Measurements from ENCODE around the gene TNFSF8. TPM values are rescaled to one million over a fixed set of nuclear protein-coding genes. Genes with fewer than 3 reads are reported as not detected.

The TNFSF8 gene
- total RNA-seq, 2 experiments from 2014 or later, result 27.7 to 50.3 TPM

GRCh38 chr9:114911167-114911821 lies 19.1 kb downstream of the TNFSF8 start:
- Histone ChIP-seq H3K9me2 (ENCODE audit: insufficient read depth, low read length) (no peaks in the 10 kb centered on the region), H3K4me1 (ENCODE audit: insufficient read depth, low read length, poor library complexity, severe bottlenecking) (peaks cover 81% of the 10 kb centered on the region), H3K9me3 (ENCODE audit: low read length) (no peaks in the 10 kb centered on the region), H3K27ac (ENCODE audit: low read depth, low read length, poor library complexity, severe bottlenecking) (peak overlapping the region; percentile 82), H3K36me3 (ENCODE audit: insufficient read depth, low read length) (peaks cover 79% of the 10 kb centered on the region), H2AFZ (ENCODE audit: low read length) (no peak overlapping the region), H3K79me2 (ENCODE audit: insufficient read depth, low read depth, low read length) (peaks cover 18% of the 10 kb centered on the region; the same call in 1 of the 2 replicates), H3K4me2 (ENCODE audit: low read length) (peak overlapping the region; percentile 69), H3K4me3 (ENCODE audit: low read depth, low read length, poor library complexity, severe bottlenecking) (no peak overlapping the region), H4K20me1 (ENCODE audit: insufficient read depth, low read length) (no peaks in the 10 kb centered on the region)
- no peak for DNase-seq (ENCODE audit: low spot score)
- intact Hi-C loops (cut with micrococcal nuclease; ENCODE audit: unreplicated experiment), result no loop called here
- TF ChIP-seq CTCF (conservative IDR thresholded peaks at IDR 0.05; ENCODE audit: low read length) (peak; percentile 84), EZH2phosphoT487 (IDR thresholded peaks at IDR 0.05; ENCODE audit: borderline replicate concordance, low read depth, low read length) (no peak)
- CTCF ChIA-PET (ENCODE audit: unreplicated experiment), result interaction anchor here (1.3 to 2.6 kb wide), 4 partner anchors 10 to 25 kb away, joined by 4 to 19 read pairs (median 8); partner anchors contain the start of gene TNFSF8
- POLR2A ChIA-PET, result interaction anchor here (0.7 to 6.3 kb wide), 11 partner anchors 9 to 218 kb away, joined by 3 to 108 read pairs (median 5); partner anchors contain the start of gene TNFSF8
- no TSS peak for BruUV-seq (replicated peaks)

- no peak overlapping the region for H2AFZ ChIP-seq (ENCODE audit: low read length)
- no peaks in the 10 kb centered on the region for H4K20me1 ChIP-seq (ENCODE audit: insufficient read depth, low read length)
- DNase-seq (ENCODE audit: low spot score), result peak; percentile 68
- no TSS peak for BruUV-seq (replicated peaks)
- POLR2A ChIA-PET, result interaction anchor here (1.0 to 6.3 kb wide), 11 partner anchors 10 to 538 kb away, joined by 3 to 108 read pairs (median 5); partner anchors contain the start of gene TNFSF8
- H3K9me3 ChIP-seq (ENCODE audit: low read length), result no peaks in the 10 kb centered on the region
- intact Hi-C loops (cut with micrococcal nuclease; ENCODE audit: unreplicated experiment), result no loop called here
- peaks cover 83% of the 10 kb centered on the region for H3K4me1 ChIP-seq (ENCODE audit: insufficient read depth, low read length, poor library complexity, severe bottlenecking)
- H3K4me2 ChIP-seq (ENCODE audit: low read length), result peak overlapping the region; percentile 69
- peaks cover 77% of the 10 kb centered on the region for H3K36me3 ChIP-seq (ENCODE audit: insufficient read depth, low read length)
- H3K4me3 ChIP-seq (ENCODE audit: low read depth, low read length, poor library complexity, severe bottlenecking), result peak overlapping the region; percentile 13
- peak overlapping the region; percentile 82 for H3K27ac ChIP-seq (ENCODE audit: low read depth, low read length, poor library complexity, severe bottlenecking)
- peaks cover 18% of the 10 kb centered on the region; the same call in 1 of the 2 replicates for H3K79me2 ChIP-seq (ENCODE audit: insufficient read depth, low read depth, low read length)
- no peak for TF ChIP-seq CTCF (conservative IDR thresholded peaks at IDR 0.05; ENCODE audit: low read length)
- TF ChIP-seq EZH2phosphoT487 (IDR thresholded peaks at IDR 0.05; ENCODE audit: borderline replicate concordance, low read depth, low read length), result no peak
- H3K9me2 ChIP-seq (ENCODE audit: insufficient read depth, low read length), result no peaks in the 10 kb centered on the region
- CTCF ChIA-PET (ENCODE audit: unreplicated experiment), result interaction anchor here (1.3 to 2.6 kb wide), 5 partner anchors 10 to 26 kb away, joined by 4 to 19 read pairs (median 7); partner anchors contain the start of gene TNFSF8
These were observed 19.9 kb downstream of the TNFSF8 start for GRCh38 chr9:114910541-114910940.
